ENCODE data around the gene UGT1A4. TPM values are rescaled to one million over a fixed set of nuclear protein-coding genes. Genes with fewer than 3 reads are reported as not detected.
A peak's percentile ranks its signal among the peaks of the same experiment; 100 is the strongest.

Gene UGT1A4
- total RNA-seq, 1 donor = not detected

- TF ChIP-seq, protein P1, sequence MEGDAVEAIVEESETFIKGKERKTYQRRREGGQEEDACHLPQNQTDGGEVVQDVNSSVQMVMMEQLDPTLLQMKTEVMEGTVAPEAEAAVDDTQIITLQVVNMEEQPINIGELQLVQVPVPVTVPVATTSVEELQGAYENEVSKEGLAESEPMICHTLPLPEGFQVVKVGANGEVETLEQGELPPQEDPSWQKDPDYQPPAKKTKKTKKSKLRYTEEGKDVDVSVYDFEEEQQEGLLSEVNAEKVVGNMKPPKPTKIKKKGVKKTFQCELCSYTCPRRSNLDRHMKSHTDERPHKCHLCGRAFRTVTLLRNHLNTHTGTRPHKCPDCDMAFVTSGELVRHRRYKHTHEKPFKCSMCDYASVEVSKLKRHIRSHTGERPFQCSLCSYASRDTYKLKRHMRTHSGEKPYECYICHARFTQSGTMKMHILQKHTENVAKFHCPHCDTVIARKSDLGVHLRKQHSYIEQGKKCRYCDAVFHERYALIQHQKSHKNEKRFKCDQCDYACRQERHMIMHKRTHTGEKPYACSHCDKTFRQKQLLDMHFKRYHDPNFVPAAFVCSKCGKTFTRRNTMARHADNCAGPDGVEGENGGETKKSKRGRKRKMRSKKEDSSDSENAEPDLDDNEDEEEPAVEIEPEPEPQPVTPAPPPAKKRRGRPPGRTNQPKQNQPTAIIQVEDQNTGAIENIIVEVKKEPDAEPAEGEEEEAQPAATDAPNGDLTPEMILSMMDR (IDR thresholded peaks at IDR 0.05; ENCODE audit: insufficient read depth, low read length) = no peak
- H3K4me3 ChIP-seq (ENCODE audit: low read depth, low read length) = no peak overlapping the region
- no peak for DNase-seq (ENCODE audit: low read depth)
These were observed 46.2 kb downstream of the UGT1A4 start for GRCh38 chr2:233764761-233765160.

- TF ChIP-seq, protein P1 (IDR thresholded peaks at IDR 0.05; ENCODE audit: insufficient read depth, low read length) = no peak
- H3K4me3 ChIP-seq (ENCODE audit: low read depth, low read length) = no peak overlapping the region
- no peak for DNase-seq (ENCODE audit: low read depth)
These were observed 47.9 kb downstream of the UGT1A4 start for GRCh38 chr2:233766416-233766815.

- no peak for DNase-seq (ENCODE audit: low read depth)
- no peak overlapping the region for H3K4me3 ChIP-seq (ENCODE audit: low read depth, low read length)
- TF ChIP-seq, protein P1 (IDR thresholded peaks at IDR 0.05; ENCODE audit: insufficient read depth, low read length) = no peak
These were observed 49.5 kb downstream of the UGT1A4 start for GRCh38 chr2:233768076-233768475.

DNA sequence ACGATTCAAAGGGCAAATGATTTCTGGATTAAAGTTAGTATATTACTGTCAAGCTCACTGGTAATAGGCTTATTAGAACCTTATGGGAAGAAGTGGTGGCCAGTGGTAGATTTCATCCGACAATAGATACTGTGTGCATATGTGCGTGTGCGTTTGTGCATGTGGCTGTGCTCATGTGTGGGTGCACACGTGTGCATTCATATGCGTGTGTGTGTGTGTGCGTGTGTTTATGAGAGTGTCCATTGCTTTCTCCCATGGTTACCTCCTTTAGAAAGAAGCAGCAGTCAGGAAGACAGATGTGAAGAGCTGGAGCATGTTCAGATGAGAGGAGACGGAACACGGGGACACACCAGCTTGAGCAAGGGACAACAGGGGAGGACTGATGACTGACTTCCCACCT, 50.7 kb downstream of the UGT1A4 start:
- H3K4me3 ChIP-seq (ENCODE audit: low read depth, low read length) = no peak overlapping the region
- DNase-seq (ENCODE audit: low read depth) = no peak
- TF ChIP-seq, protein P1 (IDR thresholded peaks at IDR 0.05; ENCODE audit: insufficient read depth, low read length) = no peak

GRCh38 chr2:233772153-233772552, 53.6 kb downstream of the UGT1A4 start:
- TF ChIP-seq, protein P1 (IDR thresholded peaks at IDR 0.05; ENCODE audit: insufficient read depth, low read length) = no peak
- no peak for DNase-seq (ENCODE audit: low read depth)
- no peak overlapping the region for H3K4me3 ChIP-seq (ENCODE audit: low read depth, low read length)

DNA sequence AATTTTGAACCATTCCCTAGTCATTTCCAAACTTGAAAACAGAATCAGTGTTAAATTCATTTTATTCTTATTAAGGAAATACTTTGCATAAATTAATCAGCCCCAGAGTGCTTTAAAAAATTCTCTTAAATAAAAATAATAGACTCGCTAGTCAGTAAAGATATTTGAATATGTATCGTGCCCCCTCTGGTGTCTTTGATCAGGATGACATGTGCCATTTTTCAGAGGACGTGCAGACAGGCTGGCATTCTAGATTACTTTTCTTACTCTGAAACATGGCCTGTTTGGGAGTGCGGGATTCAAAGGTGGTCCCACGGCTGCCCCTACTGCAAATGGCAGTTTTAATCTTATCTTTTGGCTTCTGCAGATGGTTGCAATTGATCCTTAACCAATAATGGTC, 54.0 kb downstream of the UGT1A4 start:
- H3K4me3 ChIP-seq (ENCODE audit: low read depth, low read length) = no peak overlapping the region
- TF ChIP-seq, protein P1 (IDR thresholded peaks at IDR 0.05; ENCODE audit: insufficient read depth, low read length) = peak; percentile 21
- DNase-seq (ENCODE audit: low read depth) = peak; percentile 34

GRCh38 chr2:233773854-233774253, 55.3 kb downstream of the UGT1A4 start:
- DNase-seq (ENCODE audit: low read depth) = no peak
- TF ChIP-seq, protein P1 (IDR thresholded peaks at IDR 0.05; ENCODE audit: insufficient read depth, low read length) = no peak
- no peak overlapping the region for H3K4me3 ChIP-seq (ENCODE audit: low read depth, low read length)
